ENCODE results near the gene TOB2.

Gene TOB2

DNA sequence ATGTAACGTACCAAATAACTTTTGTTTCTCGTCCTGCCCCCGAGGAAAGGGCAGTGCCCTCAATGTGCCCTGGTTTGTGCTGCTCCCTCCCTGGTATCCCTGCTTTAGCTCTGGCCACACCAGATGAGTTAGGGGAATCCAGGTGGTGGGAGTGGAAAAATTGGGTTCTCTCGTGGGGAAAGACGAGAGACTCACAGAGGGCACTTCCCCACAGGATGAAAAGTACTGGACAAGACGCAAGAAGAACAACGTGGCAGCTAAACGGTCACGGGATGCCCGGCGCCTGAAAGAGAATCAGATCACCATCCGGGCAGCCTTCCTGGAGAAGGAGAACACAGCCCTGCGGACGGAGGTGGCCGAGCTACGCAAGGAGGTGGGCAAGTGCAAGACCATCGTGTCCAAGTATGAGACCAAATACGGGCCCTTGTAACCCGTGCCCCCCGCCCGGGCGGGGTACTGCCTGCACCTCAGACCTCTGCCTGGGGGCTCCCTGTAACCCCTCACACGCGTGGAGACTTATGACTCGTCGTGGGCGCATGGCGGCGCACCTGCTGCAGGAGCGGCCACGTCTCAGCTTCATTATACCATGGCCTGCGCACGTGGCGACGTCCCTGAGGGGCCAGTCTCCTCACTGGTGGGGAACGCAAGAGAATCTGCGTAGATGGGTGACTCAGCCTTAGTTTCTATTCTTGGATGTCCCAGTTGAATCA, 50.9 kb downstream of the TOB2 start:
- DNase-seq, result no peak

DNA sequence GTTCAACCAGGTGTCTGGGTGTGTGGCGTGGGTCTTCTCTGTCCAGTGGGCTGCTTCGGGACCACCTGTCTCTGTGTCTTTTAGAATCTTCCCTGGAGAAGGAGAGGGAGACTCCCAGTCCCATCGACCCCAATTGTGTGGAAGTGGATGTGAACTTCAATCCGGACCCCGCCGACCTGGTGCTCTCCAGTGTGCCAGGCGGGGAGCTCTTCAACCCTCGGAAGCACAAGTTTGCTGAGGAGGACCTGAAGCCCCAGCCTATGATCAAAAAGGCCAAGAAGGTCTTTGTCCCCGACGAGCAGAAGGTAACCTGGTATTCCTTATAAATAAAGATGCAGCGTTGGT, 52.6 kb downstream of the TOB2 start:
- DNase-seq, result no peak

GRCh38 chr22:41387341-41387740, 59.3 kb downstream of the TOB2 start:
- DNase-seq, result no peak

- DNase-seq, result no peak
Observed at GRCh38 chr22:41384128-41384527, 62.5 kb downstream of the TOB2 start.

Measured in amygdala (tissue), 56 donors.